A549 (cell line): ENCODE results near the gene PTCH2. TPM values are rescaled to one million over a fixed set of nuclear protein-coding genes. Genes with fewer than 3 reads are reported as not detected.

ENCODE experiments used
- ATAC-seq, 2 experiments: fragments of 200-7000 bp in 1 of 2; fragments of >200 bp in 1 of 2; cut with Nextera tagmentation in 1 of 2; cut with Tn5 transposase in 1 of 2; 3 replicates each; pipeline versions ENCODE4 v1.8.0 to v1.9.1; 2018 to 2020; ENCODE audit warnings: mild to moderate bottlenecking in 1 of 2, moderate library complexity in 1 of 2
- CTCF ChIA-PET: fragments of 300-600 bp; sonication (Branson Sonifier 250); formaldehyde crosslinking; extraction: SDS; loops from one replicate; lab custom pipeline; 2021; ENCODE audit warnings: antibody characterized with exemption, inconsistent platforms; lab: Yijun Ruan, JAX
- POLR2A ChIA-PET: fragments of 350-600 bp; formaldehyde crosslinking; extraction: SDS; loops from one replicate; lab custom pipeline; 2021; ENCODE audit warnings: antibody characterized with exemption, inconsistent platforms; lab: Yijun Ruan, JAX
- DNase-seq, 2 experiments: peaks; one replicate each; pipeline versions ENCODE4 v3.0.0 to v3.0.0-alpha.2; 2011 to 2016; ENCODE audit warnings: low read depth in 1 of 2, low spot score in 1 of 2
- FAIRE-seq: peaks from 2 replicates; lab custom pipeline; 2011; peaks lifted over from hg19 to GRCh38; lab: Jason Lieb, UNC
- H3K27ac ChIP-seq, 2 experiments: fragments of >200 bp; sonication (Bioruptor Twin); formaldehyde crosslinking; 3 replicates each; pipeline ENCODE4 v1.5.1; 2016 to 2017
- H3K4me1 ChIP-seq: fragments of >200 bp; sonication (Bioruptor Twin); formaldehyde crosslinking; 3 replicates; pipeline ENCODE4 v1.6.1; 2016
- H3K4me2 ChIP-seq: fragments of >200 bp; sonication (Bioruptor Twin); formaldehyde crosslinking; 3 replicates; pipeline ENCODE4 v1.6.1; 2016
- H3K4me3 ChIP-seq: fragments of >200 bp; sonication (Bioruptor Twin); formaldehyde crosslinking; 3 replicates; pipeline ENCODE4 v1.5.1; 2016
- H3K9me3 ChIP-seq: fragments of >200 bp; sonication (Bioruptor Twin); formaldehyde crosslinking; 3 replicates; pipeline ENCODE4 v1.6.1; 2016
- BHLHE40 ChIP-seq: IDR thresholded peaks from 2 replicates; pipeline ENCODE4 v1.6.1; 2012; ENCODE audit warnings: low read depth, low read length, inconsistent platforms
- CEBPB ChIP-seq, 2 experiments: fragments of >200 bp in 1 of 2; sonication (Bioruptor Twin) in 1 of 2; formaldehyde crosslinking in 1 of 2; IDR thresholded peaks; 2 replicates each; pipeline ENCODE4 v1.6.1; 2012 to 2016
- CHD2 ChIP-seq: fragments of 150-350 bp; IDR thresholded peaks from 2 replicates; pipeline ENCODE4 v1.6.1; 2014; ENCODE audit warnings: low read length; ENCODE audit not compliant: partially characterized antibody
- CHD4 ChIP-seq: fragments of 200-600 bp; sonication (generic); IDR thresholded peaks from 2 replicates; pipeline ENCODE4 v1.6.1; 2016; ENCODE audit warnings: antibody characterized with exemption, mild to moderate bottlenecking, borderline replicate concordance
- EHF ChIP-seq: fragments of 250-450 bp; sonication (Bioruptor Pico); IDR thresholded peaks from 2 replicates; pipeline ENCODE4 v1.5.0; 2020; ENCODE audit warnings: mild to moderate bottlenecking
- EHMT2 ChIP-seq: fragments of 200-600 bp; sonication (generic); IDR thresholded peaks from 2 replicates; pipeline ENCODE4 v1.6.1; 2016; ENCODE audit warnings: antibody characterized with exemption, low read depth, mild to moderate bottlenecking, moderate library complexity
- FOSL2 ChIP-seq, 2 experiments: fragments of 450-650 bp in 1 of 2; fragments of >200 bp in 1 of 2; sonication (Bioruptor Twin) in 1 of 2; formaldehyde crosslinking; IDR thresholded peaks; 2 replicates each; pipeline versions ENCODE4 v1.5.0 to v1.6.1; 2016 to 2020; ENCODE audit warnings: mild to moderate bottlenecking in 1 of 2, moderate library complexity in 1 of 2
- FOXS1 ChIP-seq: fragments of 250-450 bp; sonication (Bioruptor Pico); IDR thresholded peaks from 2 replicates; pipeline ENCODE4 v1.5.0; 2020; ENCODE audit warnings: mild to moderate bottlenecking, moderate library complexity
- GATA3 ChIP-seq: IDR thresholded peaks from 2 replicates; pipeline ENCODE4 v1.6.1; 2012; ENCODE audit warnings: borderline replicate concordance
- HOXB13 ChIP-seq: fragments of 250-450 bp; sonication (Bioruptor Pico); IDR thresholded peaks from 2 replicates; pipeline ENCODE4 v1.5.0; 2020; ENCODE audit warnings: low read depth, mild to moderate bottlenecking, moderate library complexity
- JUN ChIP-seq, 2 experiments: fragments of >200 bp; sonication (Bioruptor Twin); formaldehyde crosslinking; IDR thresholded peaks; 2 replicates in 1 of 2; 3 replicates in 1 of 2; pipeline ENCODE4 v1.6.1; 2016 to 2017
- KDM1A ChIP-seq: fragments of 200-600 bp; sonication (generic); IDR thresholded peaks from 2 replicates; pipeline ENCODE4 v1.6.1; 2016; ENCODE audit warnings: low read depth, mild to moderate bottlenecking
- KDM5A ChIP-seq: fragments of 200-600 bp; sonication (generic); IDR thresholded peaks from 2 replicates; pipeline ENCODE4 v1.6.1; 2016; ENCODE audit warnings: antibody characterized with exemption, mild to moderate bottlenecking
- NR3C1 ChIP-seq: fragments of >200 bp; sonication (Bioruptor Twin); formaldehyde crosslinking; IDR thresholded peaks from 3 replicates; pipeline ENCODE4 v1.6.1; 2017
- POLR2AphosphoS2 ChIP-seq: conservative IDR thresholded peaks from 2 replicates; pipeline ENCODE4 v1.6.1; 2012; ENCODE audit warnings: low read length, improper control_type of control experiment, inconsistent platforms
- TFCP2L1 ChIP-seq: fragments of 250-450 bp; sonication (Bioruptor Pico); IDR thresholded peaks from 2 replicates; pipeline ENCODE4 v1.5.0; 2021; ENCODE audit warnings: mild to moderate bottlenecking
- ZNF302 ChIP-seq: fragments of 250-450 bp; sonication (Bioruptor Pico); IDR thresholded peaks from 2 replicates; pipeline ENCODE4 v1.9.0; 2021; ENCODE audit warnings: inconsistent platforms, mild to moderate bottlenecking, moderate library complexity
- ZSCAN20 ChIP-seq: fragments of 250-450 bp; sonication (Bioruptor Pico); IDR thresholded peaks from 2 replicates; pipeline ENCODE4 v1.8.0; 2022; ENCODE audit warnings: mild to moderate bottlenecking, moderate library complexity
- WGBS: methylation state at CpG from one replicate; pipeline ENCODE4 v1.1.6; 2017; ENCODE audit errors: missing lambda C conversion rate; 5-methylcytosine and 5-hydroxymethylcytosine counted together
- polyA plus RNA-seq, 4 experiments: library from polyadenylated mRNA; depleted of rRNA in 3 of 4; stranded (reverse); fragments of >200 nt; fragmentation: RNase III in 1 of 4; extraction: RNeasy Plus Mini Kit Qiagen cat#74134 plus additional on column Dnase treatment in 1 of 4; gene quantifications; 2 replicates in 3 of 4; 3 replicates in 1 of 4; pipeline ENCODE4 v1.2.3, GENCODE V29; 2011 to 2017

PTCH2 gene
- polyA plus RNA-seq, 2 of the 4 experiments (the other 2 are of a cell fraction): 0.14 to 0.32 TPM

DNA sequence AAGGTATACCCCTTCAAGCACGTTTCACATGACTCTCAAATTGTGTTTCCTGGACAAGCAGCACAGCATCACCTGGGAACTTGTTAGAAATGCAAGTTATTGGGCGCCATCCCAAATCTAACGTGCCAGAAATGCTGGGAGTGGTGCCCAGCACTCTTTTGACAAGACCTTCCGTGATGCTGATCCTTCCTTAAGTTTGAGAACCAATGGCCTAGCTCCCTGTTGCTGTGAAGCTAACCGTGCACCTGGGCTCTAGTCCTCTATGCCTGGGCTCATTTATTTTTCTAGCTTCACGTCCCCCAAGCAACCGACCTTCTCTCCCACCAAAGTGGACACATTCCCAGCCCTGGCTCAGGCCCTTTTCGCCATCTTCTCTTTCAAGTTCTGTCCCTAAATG, 59.4 kb downstream of the PTCH2 start:
- ATAC-seq (no peak), DNase-seq (no peak), FAIRE-seq (no peak)
- H3K4me2 ChIP-seq: no peak overlapping the region
- CTCF ChIA-PET: interaction anchor here (0.8 to 2.5 kb wide), 3 partner anchors 10 to 40 kb away, joined by 3 to 9 read pairs (median 3); partner anchors contain the start of gene PLK3
- H3K4me3 ChIP-seq: no peak overlapping the region
- H3K4me1 ChIP-seq: peaks cover 13% of the 10 kb centered on the region
- no peak overlapping the region for H3K27ac ChIP-seq
- WGBS: 82% methylated on average over 8 of the region's 8 CpGs
- TF ChIP-seq BHLHE40: no peak
- TF ChIP-seq KDM5A: no peak
- TF ChIP-seq GATA3: no peak
- no peak for TF ChIP-seq EHF
- TF ChIP-seq EHMT2: no peak
- TF ChIP-seq KDM1A: no peak
- TF ChIP-seq CEBPB (IDR thresholded peaks at IDR 0.05): no peak
- no peak for TF ChIP-seq NR3C1
- no peak for TF ChIP-seq ZNF302 (CRISPR knock-in tag)
- TF ChIP-seq, all 56 proteins: peak for 0
- no peaks in the 10 kb centered on the region for H3K9me3 ChIP-seq
- POLR2A ChIA-PET: interaction anchor here (1.8 kb wide), 1 partner anchor 8 kb away, joined by 11 read pairs; the partner anchor contains the start of gene RPS8

GRCh38 chr1:44780583-44781121, 62.4 kb downstream of the PTCH2 start:
- H3K4me3 ChIP-seq: no peak overlapping the region
- POLR2A ChIA-PET: interaction anchor here (1.4 to 2.3 kb wide), 2 partner anchors 13 to 59 kb away, joined by 4 to 8 read pairs; no protein-coding TSS in a partner anchor
- ATAC-seq (no peak), FAIRE-seq (no peak), DNase-seq (no peak)
- no peak overlapping the region for H3K27ac ChIP-seq
- peaks cover 26% of the 10 kb centered on the region for H3K4me1 ChIP-seq
- CTCF ChIA-PET: interaction anchor here (0.7 to 1.8 kb wide), 4 partner anchors 10 to 37 kb away, joined by 3 to 4 read pairs (median 4); partner anchors contain the start of gene PLK3
- H3K4me2 ChIP-seq: no peak overlapping the region
- H3K9me3 ChIP-seq: no peaks in the 10 kb centered on the region
- 96% methylated on average over 14 of the region's 14 CpGs for WGBS
- 0 out of 2 replicates have a peak, but pooled peaks have one; percentile 43 for TF ChIP-seq TFCP2L1 (CRISPR knock-in tag)
- TF ChIP-seq CEBPB (IDR thresholded peaks at IDR 0.05): no peak

GRCh38 chr1:44778705-44779576, 64.1 kb downstream of the PTCH2 start:
- H3K4me2 ChIP-seq: peak overlapping the region; percentile 91

DNA sequence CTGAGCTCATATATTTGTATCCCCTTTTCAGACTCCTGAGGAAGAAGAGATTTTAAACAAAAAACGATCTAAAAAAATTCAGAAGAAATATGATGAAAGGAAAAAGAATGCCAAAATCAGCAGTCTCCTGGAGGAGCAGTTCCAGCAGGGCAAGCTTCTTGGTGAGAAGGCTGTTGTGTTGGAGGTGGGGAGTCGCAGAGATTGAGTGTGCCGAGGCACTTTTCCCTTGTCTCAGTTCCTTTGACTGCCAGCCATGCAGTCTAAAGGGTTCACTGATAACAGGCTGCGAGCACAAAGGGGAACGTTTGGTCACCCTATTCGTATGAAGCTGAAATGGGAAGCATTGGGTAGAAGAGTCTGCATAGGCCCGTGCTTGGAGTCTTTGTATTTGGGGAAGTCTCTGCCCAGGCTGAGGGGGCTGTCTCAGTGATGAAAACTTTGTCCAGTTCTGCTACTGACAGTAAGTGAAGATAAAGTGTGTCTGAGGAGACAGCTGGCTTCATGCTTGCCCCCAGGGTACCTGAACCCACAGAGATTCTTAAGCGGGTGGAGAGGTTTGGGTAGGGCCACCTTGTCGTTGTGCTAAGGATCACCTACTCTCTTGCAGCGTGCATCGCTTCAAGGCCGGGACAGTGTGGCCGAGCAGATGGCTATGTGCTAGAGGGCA, 65.0 kb downstream of the PTCH2 start:
- H3K4me3 ChIP-seq: peak overlapping the region; percentile 96; the same call in 2 of the 3 replicates
- ChIA-PET CTCF (interaction anchor here (0.8 to 1.6 kb wide), 8 partner anchors 8 to 49 kb away, joined by 3 to 4 read pairs (median 4); partner anchors contain the start of genes PLK3 and RNU5D-1), POLR2A (interaction anchor here (0.6 to 0.9 kb wide), 2 partner anchors 30 to 41 kb away, joined by 3 read pairs; no protein-coding TSS in a partner anchor)
- 78% methylated on average over 12 of the region's 13 CpGs for WGBS
- H3K27ac ChIP-seq: peak overlapping the region in 1 of 2 experiments; percentile 99; a peak in 3 of 6 replicates
- peaks cover 22% of the 10 kb centered on the region for H3K4me1 ChIP-seq
- no peak for FAIRE-seq
- no peaks in the 10 kb centered on the region for H3K9me3 ChIP-seq
- TF ChIP-seq ZSCAN20 (CRISPR knock-in tag) (no peak), KDM1A (no peak), FOXS1 (CRISPR knock-in tag) (no peak), FOSL2 (IDR thresholded peaks at IDR 0.05) (no peak), FOSL2 (CRISPR knock-in tag; IDR thresholded peaks at IDR 0.05) (no peak)
- TF ChIP-seq, all 56 proteins: peak for 0
- no peak for ATAC-seq
- no peak for DNase-seq
- peak overlapping the region; percentile 91 for H3K4me2 ChIP-seq

More at GRCh38 chr1:44778705-44779576, 64.1 kb downstream of the PTCH2 start:
- TF ChIP-seq CHD2 (no peak), POLR2AphosphoS2 (peak; percentile 69; the same call in 1 of the 2 replicates), JUN (IDR thresholded peaks at IDR 0.05) (0 out of 5 replicates have a peak, but pooled peaks of 1 of the 2 experiments have one; percentile 18), CHD4 (no peak), EHMT2 (no peak), HOXB13 (no peak)
- ATAC-seq (no peak), FAIRE-seq (no peak), DNase-seq (no peak)
- H3K27ac ChIP-seq: no peak overlapping the region
- ChIA-PET CTCF (no interaction called here), POLR2A (interaction anchor here (1.1 to 2.3 kb wide), 2 partner anchors 40 to 57 kb away, joined by 3 to 8 read pairs; no protein-coding TSS in a partner anchor)
- peaks cover 22% of the 10 kb centered on the region for H3K4me1 ChIP-seq
- no peak overlapping the region for H3K4me3 ChIP-seq
- WGBS: over 99% methylated on average over 6 of the region's 6 CpGs
- H3K9me3 ChIP-seq: no peaks in the 10 kb centered on the region
